GM19372 (cell line): Measurements from ENCODE around the gene IFI6.
"Not testable (repeated sequence)": the region's sequence is repeated elsewhere in the genome, so short reads cannot be mapped to it uniquely, and the experiment has no call there.

Source experiments
- ATAC-seq: cut with Tn5 transposase; IDR thresholded peaks from one replicate; pipeline ENCODE4 v1.9.1; 2021; ENCODE audit warnings: mild to moderate bottlenecking, low read depth, moderate library complexity; ENCODE audit not compliant: unreplicated experiment

Gene IFI6

GRCh38 chr1:27632387-27633297, 39.4 kb downstream of the IFI6 start:
- peak; percentile 36 for ATAC-seq

- ATAC-seq: no peak
Measured at GRCh38 chr1:27630859-27631491, 41.0 kb downstream of the IFI6 start.

- ATAC-seq: no peak
Measured at GRCh38 chr1:27628712-27629111, 43.3 kb downstream of the IFI6 start.

GRCh38 chr1:27627733-27628132, 44.3 kb downstream of the IFI6 start:
- ATAC-seq: not testable (repeated sequence)

- no peak for ATAC-seq
Measured at GRCh38 chr1:27627061-27627460, 44.9 kb downstream of the IFI6 start.

- no peak for ATAC-seq
Measured at GRCh38 chr1:27626031-27626935, 45.7 kb downstream of the IFI6 start.

GRCh38 chr1:27624467-27625178, 47.4 kb downstream of the IFI6 start:
- no peak for ATAC-seq

- ATAC-seq: no peak
Measured at GRCh38 chr1:27623327-27624212, 48.4 kb downstream of the IFI6 start.

GRCh38 chr1:27622828-27623227, 49.2 kb downstream of the IFI6 start:
- ATAC-seq: no peak

- ATAC-seq: no peak
Measured at GRCh38 chr1:27621051-27621920, 50.7 kb downstream of the IFI6 start.

- ATAC-seq: not testable (repeated sequence)
Measured at GRCh38 chr1:27619782-27620438, 52.1 kb downstream of the IFI6 start.

- ATAC-seq: no peak
Measured at GRCh38 chr1:27618341-27619082, 53.5 kb downstream of the IFI6 start.

- ATAC-seq: no peak
Measured at GRCh38 chr1:27617420-27617819, 54.6 kb downstream of the IFI6 start.

- ATAC-seq: no peak
Measured at GRCh38 chr1:27616441-27616840, 55.6 kb downstream of the IFI6 start.
